DMS114 treated with DMSO at 0.1 percent for 48 hours (cell line): ENCODE data around the gene MYRF.

Experiments used
- DNase-seq: peaks from one replicate; lab custom pipeline; 2025; ENCODE audit not compliant: unreplicated experiment; lab: John Stamatoyannopoulos, UW

The MYRF gene

DNA sequence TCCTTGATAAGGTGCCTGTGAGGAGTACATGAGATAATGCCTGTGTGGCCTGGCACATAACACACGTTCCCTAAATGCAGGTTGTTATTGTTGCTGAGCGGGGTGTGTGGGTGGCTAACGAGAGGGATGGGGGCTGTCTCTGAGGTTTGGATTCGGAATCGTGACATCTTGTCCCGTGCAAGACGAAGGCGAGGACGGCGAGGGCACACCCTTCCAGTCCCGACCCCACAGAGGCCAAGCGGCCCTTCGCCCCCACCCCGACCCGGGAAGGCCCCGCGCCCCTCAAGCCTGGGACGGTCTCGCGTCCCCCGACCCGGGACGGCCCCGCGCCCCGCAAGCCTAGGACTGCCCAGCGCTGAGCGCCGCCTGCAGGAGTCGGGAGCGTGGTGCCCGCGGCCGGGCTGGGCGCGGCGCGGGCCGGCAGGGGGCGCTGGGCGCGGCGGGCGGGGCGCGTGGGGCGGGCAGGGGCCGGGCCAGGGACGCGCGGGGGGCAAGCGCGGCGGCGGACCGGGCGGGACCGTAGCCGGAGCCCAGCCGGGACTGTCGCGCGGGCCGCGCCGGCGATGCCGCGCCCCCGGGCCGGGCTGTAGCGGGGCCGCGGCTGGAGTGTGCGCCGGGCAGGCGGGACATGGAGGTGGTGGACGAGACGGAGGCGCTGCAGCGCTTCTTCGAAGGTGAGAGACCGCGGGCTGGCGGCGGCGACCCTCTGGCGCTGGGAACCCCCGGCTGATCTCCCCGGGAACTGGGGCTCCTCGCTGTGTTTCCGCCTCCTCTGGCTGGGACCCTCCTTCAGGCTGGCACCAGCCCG is at the start of gene MYRF:
MYRF (plus strand) TSS at position 520 of the 808 bp plus-strand sequence; CDS start at position 629, 109 bp downstream.
- no peak for DNase-seq

DNA sequence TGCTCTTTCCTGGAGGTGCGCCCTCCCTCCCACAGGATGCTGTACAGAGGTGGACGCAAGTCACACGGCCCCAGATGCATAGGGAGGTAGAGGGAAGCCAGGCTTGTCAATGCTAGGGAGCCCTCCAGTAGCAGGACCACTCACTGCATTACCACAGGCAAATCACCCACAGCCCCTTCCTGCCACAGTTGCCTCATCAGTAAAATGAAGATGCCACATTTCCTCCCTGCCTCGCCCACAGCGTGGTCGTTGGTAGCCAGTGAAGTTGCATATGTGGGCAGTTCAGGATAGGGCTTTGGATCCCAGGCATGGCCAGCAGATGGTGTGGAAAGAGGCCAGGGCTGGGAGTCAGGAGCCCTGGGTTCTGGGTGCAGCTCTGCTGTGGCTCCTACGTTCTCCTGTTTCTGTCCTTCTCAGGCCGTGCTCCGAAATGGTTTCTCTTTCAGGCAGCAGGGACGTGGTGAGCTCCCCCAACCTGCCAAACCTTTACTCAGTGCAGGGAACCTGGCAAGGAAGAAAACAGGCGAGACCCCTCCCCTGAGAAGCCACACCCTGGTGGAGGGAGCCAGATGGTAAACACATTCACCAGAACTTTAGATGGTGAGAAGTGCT is 49.6 kb upstream of the MYRF start:
- no peak for DNase-seq

DNA sequence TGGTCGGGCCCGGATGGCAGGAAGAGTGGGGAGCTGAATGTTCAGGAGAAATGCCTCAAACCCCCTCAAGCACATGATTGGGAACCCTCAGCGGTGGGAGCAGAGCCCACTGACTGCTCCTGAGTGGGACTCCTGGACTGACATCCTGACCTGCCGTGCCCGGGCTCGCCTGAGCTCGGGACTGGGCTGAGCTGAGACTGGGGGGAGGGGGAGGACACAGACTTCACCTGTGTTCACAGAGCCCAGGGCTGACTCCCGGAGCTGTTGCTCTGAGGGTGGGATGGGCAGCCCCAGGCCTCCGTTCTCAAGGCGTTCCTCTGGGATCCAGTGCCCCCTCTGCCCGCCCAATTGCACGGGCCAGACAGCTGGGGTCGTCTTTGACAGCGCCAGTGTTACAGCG is 47.6 kb upstream of the MYRF start:
- no peak for DNase-seq

- no peak for DNase-seq
These were observed 45.7 kb upstream of the MYRF start for GRCh38 chr11:61706452-61707400.

- no peak for DNase-seq
These were observed 44.9 kb upstream of the MYRF start for GRCh38 chr11:61707574-61707973.

DNA sequence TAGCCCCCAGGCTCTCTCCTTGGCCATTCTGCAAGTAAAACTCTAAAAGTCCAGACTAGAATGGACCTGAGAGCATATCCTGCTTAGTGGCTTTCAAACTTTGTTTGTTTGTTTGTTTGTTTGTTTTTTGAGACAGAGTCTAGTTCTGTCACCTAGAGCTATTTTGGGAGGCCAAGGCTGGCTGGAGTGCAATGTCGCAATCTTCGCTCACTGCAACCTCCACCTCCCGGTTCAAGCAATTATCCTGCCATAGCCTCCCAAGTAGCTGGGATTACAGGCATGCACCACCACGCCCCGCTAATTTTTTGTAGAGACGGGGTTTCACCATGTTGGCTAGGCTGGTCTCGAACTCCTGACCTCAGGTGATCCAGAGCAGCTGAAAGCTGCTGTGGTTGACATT is 43.3 kb upstream of the MYRF start:
- no peak for DNase-seq

- DNase-seq = no peak
These were observed 42.9 kb upstream of the MYRF start for GRCh38 chr11:61709572-61709971.

DNA sequence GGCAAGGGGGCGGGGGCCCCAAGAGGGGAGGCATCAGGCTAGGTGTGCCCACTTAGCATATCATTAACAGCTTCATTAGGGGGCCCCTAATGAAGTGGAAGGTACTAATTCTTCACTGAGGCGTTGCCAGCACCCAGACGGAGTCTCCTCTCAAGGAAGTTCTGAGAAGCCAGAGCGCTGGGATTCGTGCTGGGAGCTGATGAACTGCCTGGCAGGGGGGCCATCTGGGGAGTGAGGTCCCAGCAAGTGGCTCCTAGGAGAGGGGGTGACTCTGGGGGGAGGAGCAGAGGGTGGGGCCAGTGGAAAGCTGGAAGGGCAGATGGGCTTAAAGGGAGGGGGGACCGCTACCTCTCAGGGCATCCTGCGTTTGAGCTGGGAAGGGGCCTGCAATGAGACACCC is 42.4 kb upstream of the MYRF start:
- no peak for DNase-seq

DNA sequence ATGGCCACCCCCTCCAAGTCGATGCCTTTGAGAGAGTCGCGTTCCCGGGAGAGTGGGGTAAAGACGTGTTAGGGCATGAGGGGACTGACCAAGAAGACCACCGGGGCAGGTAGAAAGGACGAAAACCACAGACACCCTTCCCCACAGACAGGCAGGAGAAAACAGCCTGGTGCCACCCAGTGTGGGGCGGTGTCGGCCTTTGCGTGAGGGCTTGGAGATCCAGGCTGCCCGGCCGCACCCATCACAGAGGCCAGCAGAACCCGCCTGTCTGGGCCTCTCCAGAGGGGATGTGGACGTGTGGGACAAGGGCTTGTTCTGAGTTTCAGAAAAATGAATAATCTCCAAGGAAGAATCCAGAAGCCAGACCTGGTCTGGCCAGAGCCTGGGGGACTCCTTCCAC is 41.4 kb upstream of the MYRF start:
- DNase-seq = no peak

DNA sequence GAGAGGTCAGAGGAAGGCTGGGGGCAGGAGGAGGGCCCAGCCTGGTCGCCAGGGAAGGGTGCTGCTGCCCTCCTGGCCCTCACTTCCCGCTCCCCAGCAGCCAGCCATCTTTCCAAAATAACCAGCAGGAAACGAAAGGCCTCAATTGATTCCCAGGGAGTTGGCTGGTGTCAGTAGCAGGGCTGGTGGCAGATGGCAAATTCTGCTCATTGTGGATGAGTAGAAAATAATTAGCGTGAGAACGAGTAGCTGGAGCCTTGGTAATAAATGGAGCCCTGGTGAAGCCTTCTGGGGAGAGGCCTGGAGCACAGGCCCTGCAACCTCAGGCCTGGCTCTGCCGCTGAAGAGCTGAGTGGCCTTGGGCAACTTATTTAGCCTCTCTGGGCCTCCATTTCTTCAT is 40.9 kb upstream of the MYRF start:
- no peak for DNase-seq

- no peak for DNase-seq
These were observed 40.1 kb upstream of the MYRF start for GRCh38 chr11:61712314-61712713.

- DNase-seq = no peak
These were observed 39.6 kb upstream of the MYRF start for GRCh38 chr11:61712846-61713245.

DNA sequence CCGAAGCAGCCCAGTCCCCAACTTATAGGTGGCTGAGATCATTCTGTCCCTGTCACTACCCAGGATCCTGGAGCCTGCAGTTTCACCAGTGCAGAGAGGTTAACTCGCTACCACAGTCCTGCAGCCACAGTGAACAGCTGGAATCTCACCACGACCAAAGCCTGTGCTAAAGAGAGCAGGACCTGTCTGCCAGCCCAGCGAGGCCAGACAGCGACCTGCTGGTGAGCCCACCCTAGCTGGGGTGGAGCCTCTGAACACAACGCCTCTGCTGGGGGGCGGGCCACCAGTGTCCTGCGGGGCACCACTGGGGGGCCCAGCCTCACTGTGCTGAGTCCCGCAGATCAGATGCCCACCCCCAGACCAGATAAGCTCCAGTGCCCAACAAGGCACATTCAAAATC is 39.0 kb upstream of the MYRF start:
- no peak for DNase-seq

DNA sequence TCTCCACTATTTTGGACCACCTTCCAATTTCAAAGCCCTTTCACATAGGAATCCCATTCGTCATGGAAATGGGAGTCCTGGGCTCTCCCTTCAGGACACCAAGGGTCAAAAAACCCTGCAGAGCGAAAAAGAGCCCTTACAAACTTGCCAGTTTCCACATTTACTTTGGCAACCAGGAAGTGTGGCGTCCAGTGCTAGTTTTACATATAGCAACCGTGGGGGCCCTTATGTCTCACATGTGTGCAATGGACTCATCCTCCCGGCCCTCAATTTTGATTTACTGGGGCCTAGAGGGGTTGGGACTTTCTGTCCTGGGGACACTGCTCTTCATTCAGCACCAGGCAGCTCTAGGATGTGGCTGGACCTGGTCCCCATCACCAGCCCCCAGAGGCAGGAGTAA is 38.5 kb upstream of the MYRF start:
- DNase-seq = no peak

DNA sequence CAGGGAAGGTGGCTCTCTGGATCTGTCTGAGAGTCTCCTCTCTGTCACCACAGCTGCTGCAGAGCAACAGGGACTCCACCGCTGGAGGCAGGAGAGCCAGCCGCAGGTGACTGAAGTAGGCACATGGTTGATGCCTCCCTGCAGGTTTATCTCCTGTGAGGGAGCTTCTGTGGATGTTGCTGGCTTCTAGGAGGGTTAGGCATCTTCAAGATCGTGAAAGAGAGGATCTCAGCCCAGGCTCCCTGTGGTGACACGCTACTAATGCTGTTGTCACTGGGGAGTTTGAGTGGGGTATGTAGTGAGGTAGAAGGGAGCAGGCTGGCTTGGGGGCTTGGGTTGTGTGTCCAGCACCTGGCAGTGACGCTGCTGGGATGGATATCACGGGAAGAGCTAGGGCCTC is 38.1 kb upstream of the MYRF start:
- DNase-seq = no peak

- no peak for DNase-seq
These were observed 37.5 kb upstream of the MYRF start for GRCh38 chr11:61714916-61715315.

- DNase-seq = no peak
These were observed 36.6 kb upstream of the MYRF start for GRCh38 chr11:61715867-61716266.

GRCh38 chr11:61716478-61717285 is 35.8 kb upstream of the MYRF start:
- DNase-seq = no peak

GRCh38 chr11:61717286-61718033 is 35.0 kb upstream of the MYRF start:
- DNase-seq = no peak

- no peak for DNase-seq
These were observed 34.3 kb upstream of the MYRF start for GRCh38 chr11:61718046-61718531.
